Thoracic aorta endothelial cell (primary cell): ENCODE data around the gene GALNT12. TPM values are rescaled to one million over a fixed set of nuclear protein-coding genes. Genes with fewer than 3 reads are reported as not detected.

ENCODE experiments used
- total RNA-seq: library from RNA; depleted of rRNA; stranded (reverse); fragments of >200 nt; gene quantifications from 2 replicates; pipeline ENCODE4 v1.2.3, GENCODE V29; 2012

Gene GALNT12
- 1.4 and 1.5 TPM in 2 replicates for total RNA-seq

GRCh38 chr9:98807070-98807813 is at the start of gene GALNT12:
Gene GALNT12 (plus strand): TSS chr9:98807670. CDS start chr9:98807699, 29 bp downstream.

GRCh38 chr9:98796364-98797101 is 10.9 kb upstream of the GALNT12 start, which contains the start of gene ANKS6:
Gene ANKS6 (minus strand): TSS chr9:98796555. CDS start chr9:98796491, 64 bp downstream.

Other genes with a start within 250 kb of the GALNT12 start
- 33.5 and 39.2 TPM in 2 replicates for gene GABBR2, start 98.7 kb upstream of the GALNT12 start, total RNA-seq
- 20.6 and 20.9 TPM in 2 replicates for gene ANKS6, start 11.1 kb upstream of the GALNT12 start, total RNA-seq
- not detected in 2 replicates for gene COL15A1, start 136.2 kb downstream of the GALNT12 start, total RNA-seq